ENCODE results near the gene ANKRD65.

ANKRD65 gene

DNA sequence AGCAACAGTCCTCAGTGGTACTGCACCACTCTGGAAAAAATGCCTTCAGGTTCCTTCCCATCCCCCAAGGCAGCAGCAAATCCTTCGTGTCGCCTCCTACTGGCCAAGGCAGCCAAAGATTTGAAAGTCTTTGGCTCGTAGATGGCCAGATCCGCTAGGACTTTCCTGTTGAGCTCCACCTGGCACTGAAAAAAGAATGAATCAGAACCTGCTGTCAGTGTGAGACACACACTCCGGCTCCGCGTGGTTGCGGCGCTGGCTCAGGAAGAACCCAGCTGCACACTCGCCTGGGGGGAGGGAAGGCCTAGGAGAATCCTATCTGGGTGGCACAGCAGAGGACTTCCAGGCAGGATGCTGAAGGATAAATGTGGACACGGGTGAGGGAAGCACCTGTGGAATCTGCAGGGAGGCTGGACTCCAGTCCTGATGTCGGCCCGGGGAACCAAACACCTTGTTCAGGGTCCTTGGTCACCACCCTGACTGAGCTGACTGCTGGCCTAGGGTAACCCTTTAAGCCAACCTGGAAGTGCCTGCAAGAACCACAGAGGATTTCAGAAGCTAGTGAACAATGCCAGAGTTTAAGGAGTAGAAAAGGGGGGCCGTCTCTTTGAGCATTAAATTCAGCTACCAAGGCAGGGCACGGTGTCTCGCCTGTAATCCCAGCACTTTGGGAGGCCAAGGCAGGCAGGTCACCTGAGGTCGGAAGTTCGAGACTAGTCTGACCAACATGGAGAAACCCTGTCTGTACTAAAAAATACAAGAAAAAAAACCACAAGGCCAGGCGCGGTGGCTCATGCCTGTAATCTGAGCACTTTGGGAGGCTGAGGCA lies 18.8 kb downstream of the ANKRD65 start:
- no peak overlapping the region for H3K4me3 ChIP-seq (ENCODE audit: low read depth, low read length)
- DNase-seq (ENCODE audit: low read depth) = peak; percentile 64
- TF ChIP-seq, protein P1, sequence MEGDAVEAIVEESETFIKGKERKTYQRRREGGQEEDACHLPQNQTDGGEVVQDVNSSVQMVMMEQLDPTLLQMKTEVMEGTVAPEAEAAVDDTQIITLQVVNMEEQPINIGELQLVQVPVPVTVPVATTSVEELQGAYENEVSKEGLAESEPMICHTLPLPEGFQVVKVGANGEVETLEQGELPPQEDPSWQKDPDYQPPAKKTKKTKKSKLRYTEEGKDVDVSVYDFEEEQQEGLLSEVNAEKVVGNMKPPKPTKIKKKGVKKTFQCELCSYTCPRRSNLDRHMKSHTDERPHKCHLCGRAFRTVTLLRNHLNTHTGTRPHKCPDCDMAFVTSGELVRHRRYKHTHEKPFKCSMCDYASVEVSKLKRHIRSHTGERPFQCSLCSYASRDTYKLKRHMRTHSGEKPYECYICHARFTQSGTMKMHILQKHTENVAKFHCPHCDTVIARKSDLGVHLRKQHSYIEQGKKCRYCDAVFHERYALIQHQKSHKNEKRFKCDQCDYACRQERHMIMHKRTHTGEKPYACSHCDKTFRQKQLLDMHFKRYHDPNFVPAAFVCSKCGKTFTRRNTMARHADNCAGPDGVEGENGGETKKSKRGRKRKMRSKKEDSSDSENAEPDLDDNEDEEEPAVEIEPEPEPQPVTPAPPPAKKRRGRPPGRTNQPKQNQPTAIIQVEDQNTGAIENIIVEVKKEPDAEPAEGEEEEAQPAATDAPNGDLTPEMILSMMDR (IDR thresholded peaks at IDR 0.05; ENCODE audit: insufficient read depth, low read depth, low read length, missing control alignments) = peak; percentile 76

DNA sequence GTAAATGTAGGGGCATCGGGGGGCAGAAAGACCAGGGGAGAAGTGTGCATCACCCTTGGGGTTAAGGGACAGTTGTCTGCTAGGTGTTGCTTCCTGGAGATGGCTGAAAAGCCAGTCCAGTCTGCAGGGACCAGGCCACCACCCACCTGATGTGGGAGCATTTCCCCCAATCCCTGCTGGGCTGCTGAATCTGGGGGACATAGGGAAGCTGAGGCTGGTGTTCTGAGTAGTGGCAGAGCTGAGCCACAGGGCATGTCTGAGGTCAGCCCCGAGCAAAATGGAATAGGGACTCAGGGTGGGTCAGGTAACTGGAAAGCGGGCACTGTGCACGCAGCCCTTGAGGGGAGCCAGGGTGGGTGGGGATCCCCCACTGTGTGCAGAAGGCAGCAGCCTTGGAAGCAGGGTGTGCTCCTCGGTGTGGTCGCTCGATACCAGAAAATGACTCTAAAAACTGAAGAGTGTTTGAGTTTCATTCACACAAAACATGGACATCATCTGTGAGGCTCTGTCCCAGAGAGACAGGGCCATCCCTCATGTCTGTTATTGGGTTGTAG lies 19.5 kb downstream of the ANKRD65 start:
- no peak overlapping the region for H3K4me3 ChIP-seq (ENCODE audit: low read depth, low read length)
- TF ChIP-seq, protein P1 (IDR thresholded peaks at IDR 0.05; ENCODE audit: insufficient read depth, low read depth, low read length, missing control alignments) = no peak

DNA sequence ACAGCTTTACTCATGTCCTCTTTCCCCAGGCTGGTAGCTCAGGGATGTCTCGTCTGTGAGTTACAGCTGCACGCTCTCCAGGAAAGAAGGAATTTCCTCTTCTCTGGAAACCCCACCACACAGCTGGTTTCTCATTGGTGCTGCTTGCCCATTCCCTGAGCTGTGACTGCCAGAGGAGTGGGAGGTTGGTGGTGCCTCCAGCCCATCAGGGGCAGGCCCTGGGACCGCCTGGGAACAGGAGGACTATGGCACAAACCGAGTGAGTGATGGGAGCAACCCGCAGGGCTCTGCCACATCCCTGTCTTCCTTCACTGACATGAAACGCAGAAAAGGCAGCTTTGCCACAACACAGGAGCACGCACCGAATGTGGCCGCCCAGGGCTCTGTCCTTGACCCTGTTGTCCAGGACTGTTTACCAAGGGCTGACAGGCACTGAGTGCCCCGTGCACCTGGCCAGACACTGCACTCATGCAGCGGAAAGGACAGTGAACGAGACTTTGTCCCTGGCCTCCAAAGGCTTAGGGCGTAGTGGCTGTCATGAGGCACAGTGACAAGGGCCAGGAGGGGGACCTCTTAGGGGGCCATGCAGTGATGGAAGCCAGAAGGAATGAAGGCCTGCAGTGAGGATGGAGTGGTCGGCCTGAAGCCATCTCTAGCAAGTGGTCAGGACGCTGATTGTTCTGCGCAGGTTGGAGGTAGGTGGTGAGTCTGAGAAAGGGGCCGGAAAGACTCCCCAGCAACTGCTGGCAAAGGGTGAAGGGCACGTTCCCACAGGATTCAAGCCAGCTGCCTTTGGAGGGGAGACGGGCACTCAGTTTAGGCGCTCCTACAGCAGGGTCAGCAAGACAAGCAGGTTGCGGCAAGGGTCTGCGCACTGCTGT lies 20.3 kb downstream of the ANKRD65 start:
- TF ChIP-seq, protein P1 (IDR thresholded peaks at IDR 0.05; ENCODE audit: insufficient read depth, low read depth, low read length, missing control alignments) = no peak

More for the DNA sequence above, 19.5 kb downstream of the ANKRD65 start:
- no peak for DNase-seq (ENCODE audit: low read depth)

DNA sequence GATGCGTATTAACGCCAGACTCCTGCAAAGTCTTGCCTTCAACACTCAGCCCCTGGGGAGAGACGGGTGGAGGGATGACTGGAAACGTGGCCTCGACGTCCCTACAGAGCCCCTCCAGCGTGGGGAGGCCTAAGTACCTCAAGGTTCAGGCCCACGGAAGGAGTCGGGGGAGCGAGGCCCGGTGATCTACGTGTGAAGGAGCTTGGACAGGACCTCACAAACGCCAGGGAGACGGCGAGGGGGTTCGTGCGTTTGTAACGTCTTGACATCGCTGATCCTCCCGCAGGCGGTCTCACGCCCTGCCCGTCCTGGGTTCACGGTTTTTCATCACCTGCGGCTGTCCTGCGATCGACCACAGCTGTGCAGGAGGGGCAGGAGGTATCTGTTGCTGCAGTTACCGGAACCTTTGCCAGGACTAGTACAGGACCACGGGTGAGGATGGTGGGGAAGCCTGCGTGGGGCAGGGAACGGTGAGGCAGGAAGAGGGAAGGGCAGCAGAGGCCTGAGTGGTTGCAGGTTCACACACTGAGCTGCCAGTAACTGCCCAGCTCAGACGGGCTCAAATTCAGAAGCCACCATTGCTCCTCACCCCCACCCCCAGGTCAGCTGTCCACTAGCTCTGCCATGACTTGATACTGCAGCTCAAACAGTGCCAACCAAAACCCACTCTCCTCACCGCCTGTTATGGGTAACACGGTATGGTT lies 21.1 kb downstream of the ANKRD65 start:
- H3K4me3 ChIP-seq (ENCODE audit: low read depth, low read length) = peak overlapping the region; percentile 81
- DNase-seq (ENCODE audit: low read depth) = peak; percentile 57
- TF ChIP-seq, protein P1 (IDR thresholded peaks at IDR 0.05; ENCODE audit: insufficient read depth, low read depth, low read length, missing control alignments) = no peak

More for the DNA sequence above, 20.3 kb downstream of the ANKRD65 start:
- no peak for DNase-seq (ENCODE audit: low read depth)
- peak overlapping the region; percentile 81 for H3K4me3 ChIP-seq (ENCODE audit: low read depth, low read length)

DNA sequence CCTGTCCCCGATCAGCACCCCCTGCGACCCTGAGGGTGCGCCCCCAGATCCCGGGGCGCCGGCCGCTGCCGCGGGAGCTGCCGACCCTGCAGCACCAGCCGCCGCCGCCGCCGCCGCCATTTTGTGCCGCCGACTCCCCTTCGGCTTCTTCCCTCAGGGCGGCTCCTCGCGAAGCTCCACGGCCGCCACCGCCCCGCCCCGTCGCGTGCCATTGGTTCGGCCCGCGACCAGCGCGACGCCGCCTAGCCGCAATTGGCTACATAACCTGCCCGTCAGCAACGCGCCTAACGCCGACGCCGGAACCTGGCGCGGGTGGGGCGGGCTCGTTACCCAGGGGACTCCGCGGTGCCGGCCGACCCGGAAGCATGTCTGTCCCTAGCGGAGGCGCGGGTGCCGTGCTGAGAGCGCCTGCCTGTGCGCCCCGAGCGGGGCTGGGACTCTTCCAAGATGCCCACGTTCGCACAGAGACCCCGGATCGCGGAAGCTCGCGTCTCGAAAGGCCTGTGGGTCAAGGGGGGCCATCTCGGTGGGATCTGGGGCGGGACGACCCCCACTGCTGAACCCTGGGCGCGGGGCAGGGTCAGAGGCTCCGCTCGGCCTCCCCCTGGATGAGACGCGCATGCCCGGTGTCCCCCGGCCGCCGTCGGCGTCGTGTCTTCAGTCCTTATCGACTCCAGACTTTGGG lies 21.7 kb downstream of the ANKRD65 start, which contains the start of gene CCNL2:
TSS of gene CCNL2 (minus strand) at position 149 of the 685 bp plus-strand sequence. CDS start at position 120, 29 bp downstream.
- TF ChIP-seq, protein P1 (IDR thresholded peaks at IDR 0.05; ENCODE audit: insufficient read depth, low read depth, low read length, missing control alignments) = peak; percentile 58
- DNase-seq (ENCODE audit: low read depth) = peak; percentile 100
- H3K4me3 ChIP-seq (ENCODE audit: low read depth, low read length) = peak within 1 kb of the TSS; percentile 81

All from GM12865 (cell line).